COLO829 (cell line): ENCODE measurements around the gene BMP5.

Experiments
- DNase-seq: peaks from one replicate; pipeline ENCODE4 v3.0.0; 2012; ENCODE audit warnings: low spot score

BMP5 gene

DNA sequence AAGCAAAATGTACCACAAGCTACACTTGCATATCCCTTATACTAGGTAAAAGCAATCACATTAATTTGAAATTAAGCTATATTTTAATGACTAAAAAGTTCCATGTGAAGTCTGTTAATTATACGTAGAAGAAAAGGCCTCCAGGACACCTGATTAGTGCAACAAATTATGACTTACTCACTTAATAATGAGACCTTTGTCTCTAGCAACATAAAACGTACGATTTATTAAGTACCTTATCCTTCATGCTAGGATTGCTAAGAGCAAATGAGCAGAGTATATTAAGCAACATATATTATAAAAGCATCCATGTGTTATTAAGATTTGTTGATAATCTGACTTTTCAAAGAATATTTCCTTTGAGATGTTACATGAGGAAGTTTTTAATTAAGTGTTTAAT, 2.5 kb downstream of the BMP5 start:
- DNase-seq: no peak

DNA sequence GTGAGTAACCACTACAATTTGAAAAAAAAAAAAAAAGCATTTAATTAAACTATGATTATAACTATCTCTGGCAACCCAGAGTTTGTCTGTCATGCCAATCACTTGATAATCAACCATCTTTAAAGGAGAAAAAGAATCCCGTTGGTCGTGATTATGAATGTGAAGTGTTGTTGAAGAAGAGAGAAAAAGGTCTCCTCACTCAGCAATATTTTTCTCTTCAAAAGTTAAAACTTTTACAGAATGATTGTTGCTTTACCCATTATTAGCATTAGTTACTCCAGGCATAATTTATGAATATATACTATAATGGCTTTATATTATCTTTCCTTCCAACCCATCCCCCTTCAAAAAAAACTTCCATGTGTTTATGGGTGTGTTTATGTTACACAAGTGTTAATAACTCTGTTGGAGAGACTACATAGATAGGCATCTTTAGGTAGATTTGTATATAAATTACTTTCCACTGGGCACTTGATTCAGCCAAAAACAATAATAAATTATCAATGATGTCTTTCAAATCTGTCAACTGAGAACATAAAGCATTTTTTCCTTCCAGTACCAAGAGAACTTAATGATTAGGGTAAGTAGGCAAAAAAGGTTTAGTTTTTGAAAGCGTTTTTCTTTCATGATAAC, 5.1 kb downstream of the BMP5 start:
- no peak for DNase-seq

DNA sequence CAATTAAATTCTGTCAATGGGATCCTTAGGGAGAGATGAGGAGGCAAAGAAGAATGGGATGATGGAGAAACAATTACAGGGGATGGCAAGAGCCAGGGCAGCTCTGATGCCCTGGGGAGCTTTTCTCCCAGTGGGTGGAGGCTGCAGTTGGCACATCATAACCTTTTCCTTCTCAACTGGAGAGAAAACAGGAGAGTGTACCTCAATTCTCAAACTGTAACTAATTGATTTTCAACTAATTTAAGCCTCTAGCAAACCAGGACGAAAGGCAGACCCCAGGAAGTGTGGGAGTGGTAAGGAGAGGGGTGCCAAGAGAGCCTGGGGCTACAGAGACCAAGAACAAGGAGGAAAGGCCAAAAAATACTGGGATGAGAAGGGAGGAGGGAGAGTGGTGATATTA, 5.7 kb downstream of the BMP5 start:
- DNase-seq: no peak

DNA sequence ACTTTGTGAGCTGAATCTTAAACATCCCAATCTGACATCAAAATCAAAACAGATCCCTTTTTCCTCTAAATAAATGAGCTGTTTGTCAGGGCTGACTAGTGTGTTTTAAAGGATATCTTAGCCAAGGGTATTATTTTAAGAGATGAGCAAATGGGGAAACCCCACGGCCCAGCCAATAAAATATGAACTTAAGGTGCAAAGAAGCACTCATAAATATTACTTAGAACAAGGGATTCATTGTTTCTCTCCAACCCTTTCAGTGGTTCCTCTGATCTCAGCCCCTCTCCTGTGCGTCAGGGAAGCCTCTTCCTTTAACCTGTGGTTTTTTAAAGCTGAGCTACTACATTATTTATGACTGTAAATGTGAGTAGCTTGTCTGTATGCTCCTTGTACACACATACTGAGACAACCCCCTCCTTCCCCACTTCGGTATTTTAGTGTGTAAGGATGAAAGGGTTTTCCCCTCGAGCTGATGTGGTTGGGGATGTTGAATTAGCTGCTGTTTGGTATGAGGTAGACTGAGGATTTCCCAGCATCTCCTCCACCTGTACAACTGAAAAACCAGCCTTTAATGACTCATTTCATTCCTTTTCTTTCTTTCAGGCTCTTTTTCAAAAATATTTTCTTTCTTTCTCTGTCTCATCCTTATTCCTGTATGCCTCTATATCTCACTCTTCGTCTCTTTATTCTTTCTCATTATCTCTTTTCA, 6.5 kb downstream of the BMP5 start:
- DNase-seq: peak; percentile 85

DNA sequence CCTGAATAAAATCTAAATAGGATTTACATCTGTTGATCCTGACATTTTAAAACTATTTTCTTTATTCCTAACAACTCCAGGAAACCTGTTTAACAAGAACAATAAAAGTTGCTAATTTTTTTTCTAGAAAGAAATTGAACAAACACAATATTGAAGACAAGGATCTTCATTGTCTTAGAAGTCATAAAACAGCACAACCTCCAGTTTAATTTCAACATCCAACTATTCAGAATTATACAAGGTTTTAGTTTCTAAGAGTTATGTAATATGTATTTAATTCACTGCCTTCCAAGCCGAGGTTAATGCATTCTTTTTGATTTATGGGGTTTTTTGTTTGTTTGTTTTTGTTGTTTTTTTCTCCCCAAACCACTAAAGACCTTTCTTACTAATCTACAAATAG, 7.2 kb downstream of the BMP5 start:
- DNase-seq: no peak

DNA sequence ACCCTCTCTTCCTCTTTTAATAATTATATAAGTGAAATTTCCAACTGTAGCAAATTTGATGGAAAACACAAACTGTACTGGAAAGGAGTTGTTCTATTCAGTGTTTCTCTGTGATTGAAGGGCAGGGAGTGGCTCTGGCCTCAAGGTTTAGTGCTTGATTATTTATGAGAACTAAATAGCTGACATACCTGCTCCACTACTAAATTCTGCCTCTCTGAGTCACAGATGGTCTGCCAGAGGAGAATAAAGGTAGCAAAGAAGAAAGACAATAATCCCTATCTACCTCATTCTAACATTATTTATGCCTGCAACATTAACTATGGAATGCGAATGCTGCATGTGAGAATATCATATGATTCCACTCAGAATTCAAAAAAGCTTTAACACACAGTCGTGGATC, 9.3 kb downstream of the BMP5 start:
- DNase-seq: no peak

DNA sequence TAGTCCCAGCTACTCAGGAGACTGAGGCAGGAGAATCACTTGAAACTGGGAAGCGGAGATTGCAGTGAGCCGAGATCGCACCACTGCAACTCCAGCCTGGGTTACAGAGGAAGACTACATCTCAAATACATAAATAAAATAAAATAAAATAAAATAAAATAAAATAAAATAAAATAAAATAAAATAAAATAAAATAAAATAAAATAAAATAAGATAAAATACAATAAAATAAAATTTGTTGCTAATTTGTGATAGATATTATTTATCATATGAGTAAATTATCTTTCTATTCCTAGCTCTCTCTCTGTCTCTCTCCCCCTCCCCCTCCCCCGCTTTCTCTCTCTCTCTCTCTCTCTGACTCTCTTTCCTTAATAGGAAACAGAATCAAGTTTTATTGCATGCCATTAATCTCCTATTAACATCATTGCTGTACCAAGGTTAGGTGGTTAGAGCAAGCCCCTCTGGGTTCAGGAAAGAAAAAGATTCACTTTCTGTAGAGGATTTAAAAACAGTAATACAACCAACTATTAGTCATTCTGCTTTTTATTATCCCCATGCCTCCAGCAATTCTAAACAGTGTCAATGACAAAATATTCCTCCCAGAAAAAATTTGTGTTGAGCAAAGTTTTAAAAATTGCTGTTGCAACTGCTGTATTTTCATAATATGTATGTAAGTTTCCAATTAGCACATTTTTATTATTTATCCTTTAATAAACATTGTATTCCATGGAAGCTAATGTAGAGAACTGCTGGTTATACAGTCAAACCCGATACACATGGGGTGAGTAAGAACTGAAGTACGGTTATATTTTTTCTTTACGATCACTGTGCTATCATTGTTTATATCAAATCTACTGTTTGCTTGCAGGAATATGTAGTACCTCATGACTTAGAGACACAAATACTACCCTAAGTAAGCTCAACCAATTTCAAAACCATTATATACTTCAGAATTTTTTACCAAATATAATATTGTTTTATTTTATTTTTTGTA, 22.1 kb downstream of the BMP5 start:
- DNase-seq: no peak

DNA sequence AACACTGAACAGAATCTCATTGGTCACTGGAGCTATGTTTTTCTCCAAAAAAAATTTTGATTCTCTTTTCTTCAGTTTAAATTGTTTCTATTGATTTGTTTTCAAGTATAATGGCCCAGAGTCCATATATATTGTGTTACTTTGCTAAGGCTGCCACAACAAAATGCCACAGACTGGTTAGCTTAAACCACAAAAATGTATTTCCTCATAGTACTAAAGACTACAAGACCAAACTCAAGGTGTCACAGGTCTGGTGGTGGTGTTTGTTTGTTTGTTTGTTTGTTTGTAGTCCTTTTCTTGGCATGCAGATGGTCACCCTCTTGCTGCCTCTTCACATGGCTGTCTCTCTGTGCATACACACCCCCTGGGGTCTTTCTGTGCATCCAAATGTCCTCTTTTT, 34.0 kb downstream of the BMP5 start:
- no peak for DNase-seq

DNA sequence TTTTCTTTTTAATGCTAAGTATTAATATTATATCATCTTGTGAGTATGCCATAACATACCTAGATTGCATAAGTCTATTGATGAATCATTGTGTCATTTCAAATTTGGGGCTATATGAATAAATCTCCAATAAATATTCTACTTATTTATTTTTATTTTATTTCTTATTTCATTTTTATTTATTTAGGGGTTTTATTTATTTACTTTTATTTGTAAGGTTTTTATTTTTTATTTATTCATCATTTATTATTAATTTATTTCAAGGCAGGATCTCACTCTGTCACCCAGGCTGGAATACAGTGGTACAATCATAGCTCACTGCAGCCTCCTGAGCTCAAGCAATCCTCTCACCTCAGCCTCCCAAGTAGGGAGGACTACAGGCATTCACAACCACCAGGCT, 36.3 kb downstream of the BMP5 start:
- DNase-seq: no peak

DNA sequence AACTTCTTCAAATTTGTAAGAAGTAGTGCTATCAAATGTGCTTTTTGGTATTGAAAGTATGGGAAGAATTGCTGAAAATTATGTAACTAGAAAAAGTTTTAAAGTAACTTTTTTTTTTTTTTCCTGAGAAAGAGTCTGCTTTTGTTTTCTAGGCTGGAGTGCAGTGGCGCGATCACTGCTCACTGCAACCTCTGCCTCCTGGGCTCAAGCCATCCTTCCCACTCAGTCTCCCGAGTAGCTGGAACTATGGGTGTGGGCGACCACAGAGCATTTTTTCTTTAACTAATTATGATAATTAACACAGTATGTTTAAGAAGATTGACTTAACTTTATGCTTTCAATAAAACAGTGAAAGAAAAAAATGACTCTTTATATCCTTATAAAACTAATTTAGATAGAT, 38.4 kb downstream of the BMP5 start:
- no peak for DNase-seq

DNA sequence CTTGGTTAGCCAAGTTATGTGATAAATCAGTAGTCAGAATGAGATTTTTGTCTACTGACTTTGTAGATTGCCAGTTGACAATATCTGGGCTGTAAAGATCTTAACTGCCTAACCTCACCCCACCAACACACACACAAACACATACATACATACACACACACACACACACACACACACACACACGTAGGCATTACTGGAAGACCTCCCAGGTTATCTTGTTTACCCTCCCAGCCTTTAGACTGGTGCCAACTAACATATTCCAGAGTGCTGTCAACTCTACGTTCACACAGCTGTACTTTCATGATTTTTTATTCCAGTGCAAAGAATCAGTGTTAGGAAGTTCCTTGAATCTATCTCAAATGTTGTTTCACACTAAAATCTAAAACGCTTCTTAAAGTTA, 38.9 kb downstream of the BMP5 start:
- no peak for DNase-seq

DNA sequence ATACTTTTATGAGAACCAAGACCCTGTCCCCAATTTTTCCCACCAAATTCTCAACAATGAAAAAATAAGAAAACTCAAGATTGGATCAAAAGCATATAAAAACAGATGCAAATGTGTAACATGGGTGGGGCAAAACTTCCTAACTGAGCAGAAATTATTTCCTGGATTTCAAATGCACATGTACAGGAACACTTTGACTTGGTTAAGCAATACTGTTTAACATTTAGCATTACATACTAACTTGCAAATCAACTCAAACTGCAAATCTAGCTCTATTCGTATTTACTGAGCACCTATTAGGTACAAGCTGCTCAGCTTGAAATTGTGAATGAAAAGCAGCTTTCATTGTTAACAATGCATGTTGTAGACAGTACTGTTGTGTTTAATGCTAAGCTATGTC, 40.2 kb downstream of the BMP5 start:
- no peak for DNase-seq

DNA sequence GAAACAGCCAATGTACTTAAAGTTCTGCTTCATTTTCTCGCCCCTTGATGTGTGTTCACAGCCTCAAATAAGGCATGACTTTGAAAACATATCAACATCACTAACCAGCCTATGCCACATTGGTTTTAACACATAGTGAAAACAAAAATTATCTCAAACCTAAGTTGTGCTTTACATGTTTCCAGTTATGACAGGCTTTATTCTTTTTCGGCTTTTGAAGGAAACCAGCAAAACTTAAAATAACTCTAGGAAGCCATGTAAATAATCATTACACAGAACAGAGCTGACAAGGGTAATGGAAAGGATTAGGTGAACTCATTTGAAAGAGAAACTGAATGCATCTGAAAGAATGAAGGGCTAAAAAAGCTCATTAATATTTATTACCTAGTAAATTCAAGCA, 42.1 kb downstream of the BMP5 start:
- DNase-seq: no peak

DNA sequence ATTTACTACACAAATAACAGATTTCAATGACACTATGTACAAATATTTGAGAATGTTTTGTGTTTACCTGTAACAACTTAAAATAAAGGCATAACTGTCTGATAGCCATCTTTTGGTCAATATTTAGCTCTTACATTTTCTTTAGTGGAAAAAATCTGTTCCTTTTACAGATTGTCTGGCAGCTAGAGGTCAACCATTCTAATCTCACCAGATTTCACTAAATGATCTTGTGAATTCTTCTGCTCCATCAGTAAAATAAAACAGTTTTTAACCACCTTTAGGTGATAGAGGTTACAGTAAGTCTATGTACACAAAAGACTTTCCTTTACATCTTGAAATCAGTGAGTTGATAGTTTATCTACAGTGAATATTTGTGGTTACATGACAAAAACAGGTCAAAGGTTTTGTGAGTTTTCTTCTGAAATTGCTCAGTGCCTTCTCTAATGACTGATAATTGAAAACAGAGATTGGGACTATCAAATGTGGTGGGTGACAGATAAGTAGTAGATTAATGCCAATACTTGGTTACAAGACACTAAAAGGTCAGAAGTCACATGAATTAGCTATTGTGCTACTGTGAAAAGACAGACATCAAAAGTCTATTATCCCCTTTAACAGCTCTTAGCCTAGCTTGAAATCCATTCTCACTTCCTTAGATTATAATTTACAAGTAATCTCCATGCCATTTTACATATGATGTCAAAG, 47.4 kb downstream of the BMP5 start:
- DNase-seq: no peak

DNA sequence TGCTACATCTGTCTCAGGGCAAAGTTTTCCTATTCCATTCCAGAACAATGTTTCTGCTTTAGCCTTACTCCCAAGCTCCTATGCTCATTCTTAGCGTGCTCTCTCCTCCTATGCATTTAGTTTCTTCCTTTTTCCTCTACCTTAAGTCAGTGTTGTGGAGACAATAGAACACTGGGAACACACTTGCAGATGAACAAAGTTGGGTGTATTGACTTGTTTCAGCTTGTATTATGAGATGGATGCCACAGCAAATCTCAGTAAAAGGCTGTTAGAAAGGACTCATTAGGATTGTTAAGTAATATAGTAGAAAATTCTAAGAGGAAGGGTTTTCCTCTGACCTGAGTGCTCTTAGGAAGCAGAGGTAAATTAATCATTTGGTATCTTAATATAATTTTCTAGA, 48.4 kb downstream of the BMP5 start:
- DNase-seq: no peak

DNA sequence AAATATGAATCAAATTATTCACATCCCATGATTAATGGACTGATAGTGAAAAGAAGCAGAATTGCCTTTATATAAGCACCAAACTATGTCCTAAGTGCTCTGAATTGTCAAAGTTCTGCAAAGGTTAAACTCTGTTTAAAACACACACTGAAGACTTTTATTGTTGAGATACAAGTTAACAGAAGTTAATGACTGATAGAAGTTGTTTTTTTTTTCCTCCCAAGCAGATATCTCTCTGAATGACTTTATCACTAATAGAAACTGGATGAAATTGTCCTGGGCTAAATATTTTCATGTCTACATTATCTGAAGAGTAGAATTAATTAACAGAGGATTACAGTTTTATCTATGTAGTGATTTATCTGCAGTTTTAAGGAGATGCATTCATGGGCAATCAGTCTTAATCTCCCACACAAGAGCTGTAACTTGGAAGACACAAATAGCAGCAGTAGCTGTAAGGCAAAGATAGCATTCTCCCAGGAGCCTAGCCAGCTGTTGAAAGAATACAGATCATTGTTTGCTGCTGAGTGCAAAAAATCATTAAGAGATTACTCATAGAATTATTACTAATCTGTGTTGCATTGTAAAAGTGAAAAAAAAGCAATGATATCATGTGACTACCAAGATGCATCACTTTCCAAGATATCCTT, 49.9 kb downstream of the BMP5 start:
- peak; percentile 79 for DNase-seq

DNA sequence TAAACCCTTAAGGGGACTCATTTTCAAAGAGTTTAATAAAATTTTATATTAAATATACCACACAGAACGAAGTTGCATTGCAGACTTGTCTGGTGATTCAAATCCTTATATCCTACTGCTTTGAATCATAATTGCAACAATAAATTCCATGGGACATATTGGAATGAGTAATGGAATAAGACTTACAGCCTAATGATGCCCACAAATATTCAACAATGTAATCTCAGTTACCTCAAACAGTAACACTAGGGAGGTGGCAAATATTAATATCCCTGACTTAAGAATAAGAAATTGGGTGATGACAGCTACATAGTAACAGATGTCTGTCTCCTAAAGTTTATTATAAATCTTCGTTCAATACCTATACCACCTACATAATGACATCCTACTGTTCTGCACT, 52.6 kb downstream of the BMP5 start:
- DNase-seq: no peak

DNA sequence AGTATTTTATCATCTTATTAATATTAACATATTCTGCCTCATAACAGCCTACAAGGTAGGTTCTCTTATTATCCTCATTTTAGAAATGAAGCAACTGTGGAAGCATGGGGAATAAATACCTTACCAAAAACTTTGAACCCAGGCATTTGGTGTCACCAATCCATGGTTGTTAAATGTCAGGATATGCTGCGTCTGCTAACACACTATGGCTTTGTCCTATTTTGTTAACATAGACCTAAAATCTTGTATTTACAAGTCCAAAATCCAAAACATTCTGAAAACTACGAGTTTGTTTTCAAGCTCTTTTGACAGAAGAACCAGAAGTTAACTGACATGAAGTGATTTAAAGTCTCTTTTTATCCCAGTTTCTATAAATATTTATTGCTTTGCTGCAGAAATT, 53.4 kb downstream of the BMP5 start:
- no peak for DNase-seq

DNA sequence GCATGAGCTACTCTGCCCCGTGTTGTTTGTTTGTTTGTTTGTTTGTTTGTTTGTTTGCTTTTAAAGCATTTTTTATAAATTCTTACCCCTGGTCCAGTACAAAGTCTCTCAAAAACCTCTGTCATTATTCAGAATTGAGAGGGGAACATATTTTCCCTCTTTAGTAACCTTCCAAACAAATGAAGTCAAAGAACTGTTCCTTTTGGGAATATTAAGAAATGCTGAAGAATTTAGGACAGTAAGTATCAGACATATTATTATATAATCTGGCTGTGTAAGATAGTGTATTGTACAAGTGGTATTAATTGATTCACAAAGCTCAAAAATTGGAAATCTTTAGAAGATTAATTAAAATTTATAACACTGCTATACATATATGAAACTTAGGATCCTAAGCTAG, 54.7 kb downstream of the BMP5 start:
- no peak for DNase-seq

DNA sequence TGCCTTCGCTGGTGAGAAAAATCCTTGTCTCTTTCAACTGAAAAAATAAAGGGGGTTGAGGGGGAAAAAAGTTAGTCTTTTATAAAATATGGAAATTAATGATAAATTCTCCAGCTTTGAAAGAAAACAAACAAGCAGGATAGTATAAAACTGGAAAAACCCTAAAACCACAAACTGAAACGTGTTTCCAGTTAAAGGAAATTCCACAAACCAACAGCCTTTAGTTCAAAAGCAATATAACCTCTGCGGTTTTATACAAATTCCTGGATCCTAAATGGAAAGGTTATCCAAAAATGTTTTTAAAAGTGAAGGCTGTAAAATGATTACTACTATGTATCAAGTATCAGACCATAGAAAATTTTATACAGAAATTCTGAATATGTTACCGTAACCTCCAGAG, 55.6 kb downstream of the BMP5 start:
- no peak for DNase-seq

DNA sequence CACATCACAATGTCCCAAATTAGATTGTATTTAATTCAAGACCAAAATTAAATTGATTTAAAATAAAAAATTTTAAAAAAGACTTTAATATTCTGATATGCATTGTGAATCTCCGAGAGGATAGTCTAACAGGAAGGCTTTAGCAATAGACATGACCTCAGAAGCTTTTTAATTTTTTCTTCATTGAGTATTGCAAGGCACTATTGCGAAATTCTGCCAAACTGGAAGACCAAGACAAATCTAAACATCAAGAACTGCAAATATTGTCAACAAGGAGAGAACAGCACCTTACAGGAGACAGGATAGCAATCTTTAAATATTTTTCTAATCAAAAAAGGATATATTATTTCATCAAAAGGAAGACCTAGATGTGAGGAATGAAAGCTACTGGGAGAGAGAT, 56.9 kb downstream of the BMP5 start:
- no peak for DNase-seq

DNA sequence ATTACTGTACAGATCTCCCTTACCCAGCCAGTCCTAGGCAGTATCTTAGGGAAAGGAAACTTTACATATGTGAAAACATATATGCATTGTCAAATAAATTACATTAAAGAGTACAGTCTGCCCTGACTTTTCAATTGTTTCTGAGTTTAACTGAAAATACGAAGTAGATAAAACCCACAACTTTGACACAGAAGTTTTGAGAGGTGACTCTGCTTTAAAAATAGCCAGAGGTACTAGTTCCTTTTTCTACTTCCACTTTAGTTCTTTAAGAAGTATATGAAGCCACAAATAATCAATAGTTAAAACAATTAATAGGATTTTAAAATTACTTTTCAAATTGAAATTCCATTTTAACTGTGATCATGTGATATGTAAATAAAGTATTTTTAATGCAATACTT, 62.9 kb downstream of the BMP5 start:
- DNase-seq: no peak
